UCSD-AML1 (cell line): ENCODE data around the gene CCNB2.
"Not testable (repeated sequence)": the region's sequence is repeated elsewhere in the genome, so short reads cannot be mapped to it uniquely, and the experiment has no call there.

Experiments used
- DNase-seq: peaks from one replicate; lab custom pipeline; 2025; ENCODE audit not compliant: unreplicated experiment; lab: John Stamatoyannopoulos, UW

CCNB2 gene

DNA sequence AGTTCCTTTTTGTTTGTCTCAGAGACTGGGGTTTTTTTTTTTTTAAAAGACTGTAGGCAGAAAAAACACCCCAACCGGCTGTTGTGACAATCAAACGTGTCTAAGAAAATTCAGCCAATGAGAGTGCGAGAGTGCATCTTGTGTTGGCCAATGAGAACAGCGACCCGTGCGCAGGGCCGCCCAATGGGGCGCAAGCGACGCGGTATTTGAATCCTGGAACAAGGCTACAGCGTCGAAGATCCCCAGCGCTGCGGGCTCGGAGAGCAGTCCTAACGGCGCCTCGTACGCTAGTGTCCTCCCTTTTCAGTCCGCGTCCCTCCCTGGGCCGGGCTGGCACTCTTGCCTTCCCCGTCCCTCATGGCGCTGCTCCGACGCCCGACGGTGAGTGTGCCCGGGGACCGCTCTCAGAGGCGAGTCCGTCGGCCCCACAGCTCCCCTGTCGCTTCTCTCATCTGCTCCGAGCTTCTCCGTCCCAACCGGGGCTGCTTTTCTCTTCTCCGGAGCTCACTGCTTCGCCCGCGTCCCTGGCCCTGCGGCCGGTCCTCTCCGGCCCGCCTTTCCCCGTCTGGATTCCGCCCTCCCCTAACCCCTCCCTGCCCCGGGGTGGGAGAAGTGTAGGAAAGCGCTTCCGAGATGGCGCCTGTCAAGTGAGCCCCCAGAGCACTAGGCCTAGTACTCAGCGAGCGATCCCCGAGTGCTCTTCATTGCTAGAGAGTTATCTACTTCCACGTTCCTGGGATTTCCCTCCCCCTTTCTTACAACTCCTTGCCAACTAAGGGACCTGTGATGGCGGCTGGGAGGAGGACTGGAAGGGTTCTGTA lies at the start of gene CCNB2:
Gene CCNB2 (plus strand): TSS at position 235 of the 821 bp plus-strand sequence. CDS start 123 bp downstream, at position 358.
- peak; percentile 85 for DNase-seq

DNA sequence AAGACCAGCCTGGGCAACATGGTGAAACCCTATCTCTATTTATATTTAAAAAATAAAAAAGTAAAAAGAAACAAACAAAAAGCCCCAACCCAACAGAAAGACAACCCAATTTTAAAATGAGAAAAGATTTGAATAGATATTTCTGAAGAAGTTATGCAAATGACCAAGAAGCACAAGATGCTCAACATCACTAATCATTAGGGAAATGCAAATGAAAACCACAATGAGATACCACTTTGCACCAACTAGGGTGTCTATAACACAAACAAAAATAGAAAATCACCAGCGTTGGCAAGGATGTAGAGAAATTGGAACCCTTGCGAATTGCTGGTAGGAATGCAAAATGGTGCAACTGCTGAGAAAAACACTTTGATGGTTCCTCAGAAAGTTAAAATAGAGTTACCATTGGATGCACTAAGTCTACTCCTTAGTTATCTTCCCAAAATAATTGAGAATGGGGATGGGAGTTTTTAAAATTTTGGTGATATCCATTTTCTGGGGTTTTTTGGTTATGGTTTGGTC lies 45.8 kb upstream of the CCNB2 start:
- DNase-seq: no peak

DNA sequence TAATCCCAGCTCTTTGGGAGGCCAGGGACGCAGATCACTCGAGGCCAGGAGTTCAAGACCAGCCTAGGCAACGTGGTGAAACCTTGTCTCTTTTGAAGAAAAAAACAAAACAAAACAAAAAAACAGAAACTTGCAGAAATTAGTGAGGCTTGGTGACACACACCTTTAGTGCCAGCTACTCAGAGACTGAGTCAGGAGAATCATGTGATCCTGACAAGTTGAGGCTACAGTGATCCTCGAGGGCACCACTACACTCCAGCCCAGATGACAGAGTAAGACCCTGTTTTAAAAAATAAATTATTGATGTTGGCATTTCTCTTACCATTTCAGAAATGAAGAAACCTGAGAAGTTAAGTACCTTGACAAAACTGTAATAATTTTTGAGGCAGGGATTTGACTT lies 44.6 kb upstream of the CCNB2 start:
- no peak for DNase-seq

DNA sequence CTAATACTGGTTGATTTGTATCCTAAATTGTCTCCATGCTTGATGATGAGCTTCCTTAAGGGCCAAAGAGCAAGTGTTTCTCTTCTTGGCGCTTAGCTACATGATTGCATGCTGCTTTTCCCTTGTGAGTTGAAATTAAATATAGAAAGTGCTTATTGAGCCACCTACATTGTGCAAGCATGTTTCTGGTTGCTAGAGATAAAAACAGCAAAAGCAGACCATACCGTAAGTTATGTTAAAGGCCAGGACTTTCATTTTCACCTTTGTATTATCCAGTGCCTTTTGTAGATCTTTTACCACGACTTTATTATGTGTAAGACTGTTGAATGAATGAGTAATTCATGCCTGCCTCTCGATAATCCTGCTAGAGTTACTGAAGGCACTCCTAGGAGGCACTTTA lies 41.9 kb upstream of the CCNB2 start:
- DNase-seq: no peak

DNA sequence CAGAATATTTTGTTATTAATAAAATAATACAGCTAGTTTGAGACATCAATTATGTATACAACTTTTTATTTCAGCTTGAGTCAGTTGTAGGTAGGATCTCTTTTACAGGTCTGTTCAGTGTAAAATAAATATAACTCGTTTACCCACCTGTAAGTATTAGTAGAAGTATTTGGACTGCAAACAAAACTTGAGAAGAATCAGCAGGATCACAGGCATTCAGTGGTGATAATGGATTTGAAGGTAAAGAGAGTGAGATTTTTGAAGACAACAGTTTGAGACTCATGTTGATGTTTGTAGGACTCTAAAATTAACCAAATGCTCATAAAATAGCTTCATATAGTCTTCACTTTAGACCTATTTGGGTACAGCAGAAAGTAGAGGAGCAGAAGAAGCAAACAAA lies 35.5 kb upstream of the CCNB2 start:
- no peak for DNase-seq

DNA sequence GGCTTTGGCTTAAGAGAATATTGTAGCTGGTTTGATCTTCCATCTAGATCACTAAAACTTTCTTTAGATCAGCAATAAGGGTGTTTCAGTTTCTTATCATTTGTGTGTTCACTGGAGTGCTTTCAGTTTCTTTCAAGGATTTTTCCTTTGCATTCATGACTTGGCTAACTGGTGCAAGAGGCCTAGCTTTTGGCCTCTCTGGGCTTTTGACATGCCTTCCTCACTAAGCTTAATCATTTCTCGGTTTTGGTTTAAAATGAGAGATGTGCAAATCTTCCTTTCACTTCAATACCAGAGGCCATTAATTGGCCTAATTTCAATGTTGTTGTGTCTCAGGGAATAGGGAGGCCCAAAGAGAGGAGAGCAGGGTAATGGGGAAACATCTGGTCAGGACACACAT lies 30.3 kb upstream of the CCNB2 start:
- DNase-seq: no peak

DNA sequence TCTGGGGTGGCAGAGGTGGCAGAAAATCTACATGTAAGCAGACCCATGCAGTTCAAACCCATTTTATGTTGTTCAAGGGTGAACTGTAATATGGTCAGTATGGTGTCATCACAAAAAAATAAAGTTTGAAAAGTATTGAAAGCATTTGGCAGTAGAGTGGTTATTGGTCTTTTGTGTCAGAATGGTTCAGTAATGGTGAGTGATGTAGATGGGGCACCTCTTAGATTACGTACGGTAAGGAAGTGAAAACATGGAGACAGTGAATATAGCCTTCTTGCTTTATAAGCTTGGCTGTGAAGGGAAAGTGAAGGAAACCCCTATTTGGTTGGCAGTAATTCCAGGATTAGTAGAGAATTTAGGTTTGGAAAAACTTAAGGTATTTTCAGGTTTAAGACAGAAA lies 17.2 kb upstream of the CCNB2 start:
- no peak for DNase-seq

DNA sequence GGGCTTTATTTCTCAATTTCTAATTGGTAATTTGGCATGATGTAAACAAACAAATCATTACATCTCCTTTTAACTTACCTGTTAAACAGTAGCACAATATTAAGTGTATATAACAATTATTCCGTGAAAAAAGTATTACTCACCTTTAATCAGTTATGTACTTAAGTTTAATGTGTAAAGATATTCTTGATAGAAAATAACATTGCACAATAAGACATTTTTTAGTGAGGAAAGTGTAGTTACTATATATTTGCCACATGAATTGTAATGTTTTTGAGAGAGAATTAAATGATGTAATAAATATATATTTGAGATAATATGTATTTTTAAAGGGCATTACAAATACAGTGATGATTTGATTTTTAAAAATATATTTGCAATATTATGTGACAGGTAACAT lies 10.9 kb upstream of the CCNB2 start:
- no peak for DNase-seq

DNA sequence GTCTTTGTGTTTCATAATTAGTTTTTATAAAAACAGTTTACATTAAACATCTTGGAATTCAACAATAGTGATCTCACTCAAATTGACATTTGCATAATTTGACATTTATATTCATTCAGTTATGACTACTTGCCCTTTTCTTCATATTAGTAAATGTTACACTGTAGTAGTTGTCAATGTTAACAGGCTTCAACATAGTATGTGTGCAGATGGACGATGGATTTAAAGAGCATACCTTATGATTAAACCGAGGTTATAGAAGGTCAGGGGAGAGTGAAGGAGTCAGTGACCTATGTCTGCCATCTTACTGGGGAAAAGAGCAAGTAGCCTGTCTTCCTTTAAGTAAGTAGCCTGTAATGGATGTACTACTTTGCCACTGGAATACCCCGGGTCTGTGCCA lies 8.5 kb upstream of the CCNB2 start:
- DNase-seq: no peak

DNA sequence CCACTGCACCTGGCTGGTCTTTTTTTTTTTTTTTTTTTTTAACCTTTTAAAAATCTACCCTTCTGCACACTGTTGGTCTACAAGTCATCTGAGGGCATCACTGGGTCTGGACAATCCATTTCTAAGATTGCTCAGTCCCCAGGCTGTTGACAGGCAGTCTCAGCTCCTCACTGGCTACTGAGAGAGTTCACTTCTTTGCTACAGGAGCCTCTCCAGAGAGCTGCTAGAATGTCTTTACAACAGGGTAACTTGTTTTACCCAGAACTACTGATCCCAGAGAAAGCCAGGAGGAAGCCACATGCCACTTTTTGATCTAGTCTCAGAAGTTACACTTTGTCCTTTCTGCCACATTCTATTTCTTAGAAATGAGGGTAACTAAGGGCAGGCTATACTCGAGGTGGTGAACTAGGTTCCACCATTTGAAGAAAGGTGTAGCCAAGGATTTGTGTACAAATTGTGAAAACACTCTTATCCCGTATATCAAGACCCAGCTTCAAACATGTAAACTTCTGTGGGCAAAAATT lies 5.7 kb upstream of the CCNB2 start:
- no peak for DNase-seq

DNA sequence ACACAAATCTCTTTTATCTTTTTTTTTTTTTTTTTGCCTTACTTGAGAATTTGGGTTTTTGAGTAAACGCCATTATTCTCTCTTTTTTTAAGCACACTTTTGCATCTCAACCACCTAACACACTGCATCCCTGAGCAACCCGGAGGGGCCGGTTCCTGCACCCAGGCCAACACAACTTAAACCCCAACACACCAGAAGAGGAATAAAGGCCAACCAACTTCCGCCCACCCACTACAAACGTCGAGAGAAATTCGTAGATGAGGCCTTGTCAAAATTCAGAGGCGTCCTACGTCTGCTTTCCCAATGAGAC lies 389 bp upstream of the CCNB2 start:
- DNase-seq: peak; percentile 66

DNA sequence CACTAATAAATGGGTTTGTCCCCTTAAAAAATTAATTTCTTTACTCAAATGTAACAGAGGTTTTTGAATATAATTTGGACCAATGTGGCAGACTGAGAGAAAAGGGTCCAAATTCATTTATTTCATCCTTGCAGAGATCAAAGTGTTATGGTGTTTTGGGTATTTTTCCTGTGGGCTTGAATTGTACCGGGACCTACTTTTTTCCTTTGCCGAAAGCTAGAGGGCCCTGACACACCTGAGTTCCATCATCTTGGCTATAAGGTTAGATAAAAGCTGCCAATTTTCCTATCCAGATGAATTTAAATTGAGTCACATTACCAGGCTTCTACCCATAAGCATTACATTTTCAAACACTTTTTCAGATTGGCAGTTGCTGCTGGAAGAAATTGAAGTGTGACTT lies 908 bp downstream of the CCNB2 start:
- no peak for DNase-seq

DNA sequence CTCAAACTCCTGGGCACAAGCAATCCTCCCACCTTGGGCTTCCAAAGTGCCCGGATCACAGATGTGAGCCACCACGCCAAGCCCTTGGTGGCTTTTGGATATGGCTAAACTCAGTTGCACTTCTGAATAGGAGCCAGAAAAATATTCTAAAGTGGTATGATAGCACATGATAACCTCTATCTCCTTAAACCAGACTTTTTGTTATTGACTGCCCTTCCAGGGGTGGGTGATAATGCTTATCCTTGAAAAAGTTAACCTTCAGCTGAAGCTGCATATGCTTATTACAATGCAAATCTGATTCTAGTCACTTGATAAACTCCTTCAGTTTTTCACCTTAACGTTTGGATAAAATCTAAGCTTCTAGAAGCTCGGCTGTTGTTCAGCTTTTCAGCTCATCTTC lies 6.3 kb downstream of the CCNB2 start:
- DNase-seq: no peak

DNA sequence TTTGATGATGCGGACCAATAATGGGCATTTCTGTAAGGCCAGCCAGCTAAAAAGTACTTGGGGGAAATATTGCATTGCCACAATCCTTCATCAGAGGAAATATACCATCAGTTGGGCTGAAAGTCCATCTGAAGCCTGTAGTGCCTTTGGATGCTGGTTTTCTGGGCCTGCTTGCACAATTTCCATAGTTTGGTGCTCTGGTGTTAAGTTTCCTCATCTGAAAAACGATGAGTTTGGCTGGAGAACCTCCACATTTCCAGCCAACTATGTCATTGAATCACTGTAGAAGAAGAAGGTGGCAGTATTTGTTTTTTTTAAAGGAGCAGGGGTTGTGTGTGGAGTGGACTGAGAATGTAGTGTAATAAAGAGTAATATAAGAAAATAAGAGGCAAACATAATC lies 10.1 kb downstream of the CCNB2 start:
- no peak for DNase-seq

DNA sequence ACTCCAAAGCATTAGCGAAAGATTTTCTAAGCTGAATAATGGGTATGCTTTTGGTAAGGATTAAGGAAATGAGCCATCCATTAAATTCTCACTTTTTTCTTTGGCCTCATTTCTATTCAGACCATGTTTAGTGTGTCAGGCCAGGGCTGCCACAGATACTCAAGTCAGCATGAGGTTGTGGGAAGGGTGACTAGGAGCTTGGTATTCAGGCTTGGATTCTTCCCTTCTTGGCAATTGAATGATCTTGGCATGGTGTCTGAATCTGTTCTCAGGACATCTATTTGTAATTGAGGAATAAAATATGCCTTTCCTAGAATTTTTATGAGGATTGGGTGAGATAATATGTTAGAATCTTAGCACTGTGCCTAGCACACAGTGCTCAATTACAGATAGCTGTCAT lies 11.2 kb downstream of the CCNB2 start:
- no peak for DNase-seq

DNA sequence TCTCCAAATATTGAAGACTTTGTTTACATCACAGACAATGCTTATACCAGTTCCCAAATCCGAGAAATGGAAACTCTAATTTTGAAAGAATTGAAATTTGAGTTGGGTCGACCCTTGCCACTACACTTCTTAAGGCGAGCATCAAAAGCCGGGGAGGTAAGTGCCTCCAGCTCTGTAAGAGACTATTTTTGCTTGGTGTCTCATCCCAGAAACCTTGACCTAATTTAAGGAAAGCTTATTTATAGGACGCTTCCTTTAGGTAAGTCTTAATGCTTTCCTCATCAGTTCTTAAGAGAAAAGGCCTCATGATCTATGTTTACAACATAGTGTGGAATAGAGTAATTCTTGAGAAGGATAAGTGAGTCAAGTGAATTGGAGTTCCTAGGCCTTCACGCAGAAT lies 11.8 kb downstream of the CCNB2 start:
- no peak for DNase-seq

DNA sequence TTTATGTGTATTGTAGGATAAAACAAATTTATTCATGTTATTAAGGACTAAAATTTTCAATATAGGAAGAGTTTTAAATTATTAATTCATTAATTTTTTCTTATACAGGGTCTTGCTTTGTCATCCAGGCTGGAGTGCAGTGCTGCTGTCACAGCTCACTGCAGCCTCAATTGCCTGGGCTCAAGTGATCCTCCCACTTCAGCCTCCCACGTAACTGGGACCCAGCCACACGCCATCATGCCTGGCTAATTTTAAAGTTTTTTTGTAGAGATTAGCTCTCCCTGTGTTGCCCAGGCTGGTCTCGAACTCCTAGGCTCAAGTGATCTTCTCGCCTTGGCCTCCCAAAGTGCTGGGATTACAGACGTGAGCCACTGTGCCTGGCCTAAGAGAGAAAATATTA lies 14.7 kb downstream of the CCNB2 start:
- no peak for DNase-seq

DNA sequence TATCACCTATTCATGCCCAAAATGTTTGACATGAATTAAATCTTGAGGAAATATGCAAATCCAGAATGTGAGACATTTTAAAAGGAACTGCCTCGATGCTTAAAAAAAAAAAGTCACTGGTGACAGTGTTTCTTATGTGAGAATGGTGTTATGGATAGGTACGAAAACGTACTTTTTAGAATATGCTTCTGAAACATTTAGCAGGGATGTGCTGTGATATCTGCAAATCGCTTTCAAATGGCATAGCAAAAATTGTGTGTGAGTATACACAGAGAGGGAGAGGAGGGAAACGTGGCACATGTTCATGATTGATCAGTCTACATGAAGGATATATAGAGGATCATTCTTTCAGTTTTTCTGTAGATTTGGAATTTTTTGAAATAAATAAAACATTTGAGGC lies 16.0 kb downstream of the CCNB2 start:
- no peak for DNase-seq

DNA sequence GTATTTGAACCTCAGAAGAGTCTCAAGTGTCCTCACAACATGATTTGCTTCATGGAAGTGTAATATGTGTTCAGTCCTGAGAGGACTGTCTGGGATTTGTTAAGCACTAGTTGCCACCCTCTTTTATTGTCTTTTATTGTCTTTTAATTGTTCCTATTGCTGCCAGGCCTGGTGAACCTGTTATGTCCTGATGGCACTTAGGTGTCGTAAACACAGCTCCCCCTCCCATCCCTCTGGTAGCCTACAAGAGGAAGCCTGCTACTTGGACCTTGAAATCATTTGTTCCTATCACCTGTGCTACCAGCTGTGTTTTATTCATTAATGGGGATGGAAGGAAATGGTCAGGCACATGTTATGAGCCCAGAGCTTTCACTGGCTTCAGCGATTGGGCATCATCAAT lies 19.3 kb downstream of the CCNB2 start:
- DNase-seq: no peak

DNA sequence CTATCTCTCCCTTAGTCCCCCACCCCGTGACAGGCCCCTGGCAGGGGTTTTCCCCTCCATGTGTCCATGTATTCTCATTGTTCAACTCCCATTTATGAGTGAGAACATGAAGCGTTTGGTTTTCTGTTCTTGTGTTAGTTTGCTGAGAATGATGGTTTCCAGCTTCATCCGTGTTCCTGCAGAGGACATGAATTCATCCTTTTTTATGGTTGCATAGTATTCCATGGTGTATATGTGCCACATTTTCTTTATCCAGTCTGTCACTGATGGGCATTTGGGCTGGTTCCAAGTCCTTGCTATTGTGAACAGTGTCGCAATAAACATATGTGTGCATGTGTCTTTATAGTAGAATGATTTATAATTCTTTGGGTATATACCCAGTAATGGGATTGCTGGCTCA lies 20.7 kb downstream of the CCNB2 start:
- DNase-seq: not testable (repeated sequence)

DNA sequence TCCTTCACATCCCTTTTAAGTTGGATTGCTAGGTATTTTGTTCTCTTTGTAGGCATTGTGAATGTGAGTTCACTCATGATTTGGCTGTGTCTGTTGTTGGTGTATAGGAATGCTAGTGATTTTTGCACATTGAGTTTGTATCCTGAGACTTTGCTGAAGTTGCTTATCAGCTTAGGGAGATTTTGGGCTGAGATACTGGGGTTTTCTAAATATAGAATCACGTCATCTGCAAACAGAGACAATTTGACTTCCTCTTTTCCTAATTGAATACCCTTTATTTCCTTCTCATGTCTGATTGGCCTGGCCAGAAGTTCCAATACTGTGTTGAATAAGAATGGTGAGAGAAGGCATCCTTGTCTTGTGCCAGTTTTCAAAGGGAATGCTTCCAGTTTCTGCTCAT lies 22.3 kb downstream of the CCNB2 start:
- DNase-seq: not testable (repeated sequence)

DNA sequence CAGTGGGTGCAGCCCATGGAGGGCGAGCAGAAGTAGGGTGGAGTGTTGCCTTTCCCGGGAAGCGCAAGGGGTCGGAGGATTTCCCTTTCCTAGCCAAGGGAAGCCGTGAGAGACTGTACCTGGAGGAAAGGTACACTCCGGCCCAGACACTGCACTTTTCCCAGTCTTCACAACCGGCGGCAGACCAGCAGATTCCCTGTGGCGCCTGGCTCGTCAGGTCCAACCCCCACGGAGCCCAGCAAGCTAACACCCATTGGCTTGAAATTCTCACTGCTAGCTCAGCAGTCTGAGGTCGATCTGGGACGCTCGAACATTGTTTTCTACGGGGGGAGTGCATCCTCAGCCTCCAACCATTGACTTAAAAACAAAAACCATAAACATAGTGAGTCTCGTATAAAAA lies 26.5 kb downstream of the CCNB2 start:
- no peak for DNase-seq

DNA sequence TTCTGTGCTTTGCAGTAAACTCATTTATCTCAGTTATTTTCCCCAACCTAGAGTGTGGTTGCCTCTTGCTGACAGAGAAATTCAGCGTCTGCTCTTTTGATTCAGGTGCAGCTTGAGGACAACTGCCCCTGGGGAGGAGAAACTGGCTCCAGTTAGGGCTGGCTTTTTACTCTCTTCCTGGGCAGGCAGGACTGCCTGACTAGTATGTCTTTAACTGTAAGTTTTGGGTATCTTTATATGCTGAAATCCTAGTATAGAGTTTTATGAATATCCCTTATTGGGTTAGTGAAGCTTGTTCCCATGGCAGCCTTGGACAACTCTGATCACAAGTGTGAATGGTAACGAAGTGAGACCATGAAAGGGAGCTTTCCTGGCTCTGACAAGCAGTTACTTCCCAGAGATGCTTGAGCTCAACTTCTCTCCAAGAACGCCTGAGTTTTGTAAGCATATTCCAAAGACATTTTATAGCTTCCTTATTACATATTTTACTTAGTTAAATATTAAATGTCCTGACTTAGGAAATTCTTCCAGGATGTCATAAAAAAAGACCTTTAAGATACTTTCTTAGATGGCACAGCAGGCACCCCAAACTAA lies 27.1 kb downstream of the CCNB2 start:
- no peak for DNase-seq
